ENCODE measurements around the gene BBS9. TPM values are rescaled to one million over a fixed set of nuclear protein-coding genes. Genes with fewer than 3 reads are reported as not detected.

BBS9 gene
- total and polyA plus RNA-seq, 2 donors (not counting 3 experiments of a cell fraction or from before 2014, with no cell fraction given) = 5.7 to 17.4 TPM

GRCh38 chr7:33589911-33590310 lies 460.5 kb downstream of the BBS9 start:
- no peaks in the 10 kb centered on the region for H3K36me3 ChIP-seq (ENCODE audit: control insufficient read depth in 2 of 2, extremely low read depth in 1 of 2, insufficient read depth in 2 of 2, low read length in 2 of 2)
- H3K27me3 ChIP-seq (ENCODE audit: control insufficient read depth in 2 of 2, insufficient read depth in 2 of 2, low read length in 2 of 2) = no peaks in the 10 kb centered on the region
- TF ChIP-seq GATA2 (IDR thresholded peaks at IDR 0.05; ENCODE audit: insufficient read depth, insufficient read length, low read depth, low read length) (no peak), POLR2A (IDR thresholded peaks at IDR 0.05; ENCODE audit: low read depth, low read length) (no peak), CTCF (IDR thresholded peaks at IDR 0.05; ENCODE audit: extremely low read depth in 1 of 2, insufficient read depth in 1 of 2, low read depth in 1 of 2, low read length in 2 of 2) (no peak), FOS (IDR thresholded peaks at IDR 0.05; ENCODE audit: borderline replicate concordance, insufficient read depth, low read length) (no peak), MAX (IDR thresholded peaks at IDR 0.05; ENCODE audit: insufficient read depth, insufficient read length) (no peak), MYC (IDR thresholded peaks at IDR 0.05; ENCODE audit: low read depth, low read length) (no peak), JUN (IDR thresholded peaks at IDR 0.05; ENCODE audit: borderline replicate concordance, insufficient read depth, insufficient read length, low read depth) (no peak), POLR2AphosphoS5 (IDR thresholded peaks at IDR 0.05; ENCODE audit: insufficient read depth, low read depth, low read length) (no peak), EZH2 (IDR thresholded peaks at IDR 0.05; ENCODE audit: borderline replicate concordance, low read depth, low read length, severe bottlenecking) (no peak)
- BruUV-seq (replicated peaks) = no TSS peak
- ChIA-PET POLR2A (no interaction called here), CTCF (no interaction called here)
- no peaks in the 10 kb centered on the region for H3K9me3 ChIP-seq (replicated peaks; ENCODE audit: control insufficient read depth, insufficient read depth, low read length)
- intact Hi-C loops (cut with micrococcal nuclease) = loop anchor here (5.0 kb wide), 1 partner anchor 137 kb away; no protein-coding TSS in a partner anchor
- no peak overlapping the region for H3K4me2 ChIP-seq (ENCODE audit: insufficient read depth, low read length)
- H3K4me1 ChIP-seq (ENCODE audit: control insufficient read depth, extremely low read depth, insufficient read depth, low read length) = peaks cover 17% of the 10 kb centered on the region
- no peaks in the 10 kb centered on the region for H3K79me2 ChIP-seq (ENCODE audit: control insufficient read depth, insufficient read depth, low read length)
- H3K4me3 ChIP-seq (replicated peaks in 1 of 3; ENCODE audit: insufficient read depth in 1 of 3, low read depth in 1 of 3, low read length in 3 of 3) = no peak overlapping the region
- DNase-seq (ENCODE audit: low read depth, low spot score) (no peak), FAIRE-seq (peak; percentile 12)
- H3K9me1 ChIP-seq (replicated peaks; ENCODE audit: control insufficient read depth, extremely low read depth, insufficient read depth, low read length) = no peaks in the 10 kb centered on the region
- H4K20me1 ChIP-seq (replicated peaks; ENCODE audit: control insufficient read depth, extremely low read depth, insufficient read depth, low read length) = no peaks in the 10 kb centered on the region
- H3K9ac ChIP-seq (replicated peaks; ENCODE audit: extremely low read depth, insufficient read depth, low read length) = no peak overlapping the region
- H2AFZ ChIP-seq (ENCODE audit: low read depth, low read length) = peak overlapping the region; percentile 57
- no peak overlapping the region for H3K27ac ChIP-seq (ENCODE audit: insufficient read depth, low read depth, low read length)
- dilution Hi-C loops (cut with MboI; ENCODE audit: extremely low pct_ligation_motif_present, low sequenced_read_pairs) = no loop called here

Data from endothelial cell of umbilical vein (primary cell).